HS-5 (cell line): ENCODE data around the gene WDR41.
"Not testable (repeated sequence)": the region's sequence is repeated elsewhere in the genome, so short reads cannot be mapped to it uniquely, and the experiment has no call there.

Source experiments
- DNase-seq: peaks from one replicate; pipeline ENCODE4 v3.0.0-alpha.2; 2012; ENCODE audit warnings: low read depth

The WDR41 gene, protein sequence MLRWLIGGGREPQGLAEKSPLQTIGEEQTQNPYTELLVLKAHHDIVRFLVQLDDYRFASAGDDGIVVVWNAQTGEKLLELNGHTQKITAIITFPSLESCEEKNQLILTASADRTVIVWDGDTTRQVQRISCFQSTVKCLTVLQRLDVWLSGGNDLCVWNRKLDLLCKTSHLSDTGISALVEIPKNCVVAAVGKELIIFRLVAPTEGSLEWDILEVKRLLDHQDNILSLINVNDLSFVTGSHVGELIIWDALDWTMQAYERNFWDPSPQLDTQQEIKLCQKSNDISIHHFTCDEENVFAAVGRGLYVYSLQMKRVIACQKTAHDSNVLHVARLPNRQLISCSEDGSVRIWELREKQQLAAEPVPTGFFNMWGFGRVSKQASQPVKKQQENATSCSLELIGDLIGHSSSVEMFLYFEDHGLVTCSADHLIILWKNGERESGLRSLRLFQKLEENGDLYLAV

DNA sequence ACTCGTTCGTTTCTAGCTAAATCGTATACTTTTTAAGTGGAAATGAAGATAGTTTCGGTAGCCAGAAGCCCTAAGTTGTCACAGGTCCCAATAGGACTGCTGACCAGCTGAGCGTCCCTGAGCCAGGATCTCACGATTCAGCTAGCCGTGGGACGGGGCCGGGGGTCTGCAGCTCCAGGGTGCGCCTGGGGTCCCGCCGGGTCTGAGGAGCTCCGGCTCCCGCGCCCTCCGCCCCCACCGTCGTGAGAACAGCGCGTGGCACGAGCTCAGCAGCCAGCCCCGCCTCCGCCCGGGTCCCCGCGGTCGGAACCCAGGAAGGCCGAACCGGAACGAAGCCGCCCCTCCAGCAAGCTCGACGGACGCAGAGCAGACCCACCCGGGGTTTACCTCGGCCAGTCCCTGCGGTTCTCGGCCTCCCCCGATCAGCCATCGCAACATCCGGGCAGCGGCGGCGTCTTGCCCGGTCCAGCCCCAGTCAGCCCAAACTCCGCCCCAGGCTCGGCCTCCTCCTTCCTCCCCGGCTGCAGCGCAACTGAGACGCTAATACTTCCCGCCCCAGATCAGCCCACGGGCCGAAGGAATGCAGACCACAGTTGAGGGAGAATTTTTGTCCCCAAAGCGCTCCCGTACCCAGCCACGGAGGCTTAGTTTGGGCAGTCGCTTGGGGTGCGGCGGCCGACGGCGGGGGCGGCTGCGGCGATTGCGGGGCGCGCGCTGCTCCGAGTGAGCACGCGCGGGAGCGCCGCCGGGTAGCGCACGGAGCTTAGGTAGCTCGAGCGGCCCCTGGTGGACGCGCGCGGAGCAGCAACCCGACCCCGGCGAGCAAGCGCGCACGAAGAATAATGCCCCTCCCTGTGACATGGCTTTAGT, at the start of gene WDR41:
Gene WDR41 (minus strand): TSS at position 534 of the 870 bp plus-strand sequence. CDS start 96 bp downstream, at position 438.
- DNase-seq, result peak; percentile 86

DNA sequence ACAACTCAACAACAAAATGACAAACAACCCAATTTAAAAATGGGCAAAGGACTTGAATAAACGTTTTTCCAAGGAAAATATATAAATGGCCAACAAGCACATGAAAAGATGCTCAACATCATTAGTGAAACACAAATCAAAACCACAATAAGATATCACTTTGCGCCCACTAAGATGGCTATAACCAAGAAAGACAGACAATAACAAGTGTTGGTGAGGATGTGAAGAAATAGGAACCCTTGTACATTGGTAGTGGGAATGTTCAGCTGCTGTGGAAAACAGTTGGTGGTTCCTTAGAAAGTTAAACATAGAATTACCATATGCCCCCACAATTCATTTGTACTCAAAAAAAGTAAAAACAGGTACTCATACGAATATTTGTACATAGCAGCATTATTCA, 39.2 kb upstream of the WDR41 start:
- no peak for DNase-seq

DNA sequence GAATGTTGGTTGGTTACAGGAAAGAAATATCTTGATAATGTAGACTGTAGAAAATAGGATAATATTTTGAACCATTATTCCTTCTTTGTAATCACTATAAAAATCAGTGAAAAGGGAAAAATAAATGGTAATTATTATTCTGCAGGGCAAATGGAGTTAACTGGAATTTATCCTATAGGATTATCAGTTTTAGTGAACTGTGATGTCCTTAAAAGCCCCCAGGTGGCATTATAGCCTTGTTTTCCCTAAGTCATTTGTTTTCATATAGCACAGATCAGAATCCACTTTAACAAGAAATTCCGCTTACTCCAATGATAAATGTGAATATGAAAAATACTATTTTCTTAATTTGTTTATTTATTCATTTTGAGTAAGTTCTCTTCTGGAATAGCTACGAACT, 26.2 kb upstream of the WDR41 start:
- DNase-seq, result no peak

DNA sequence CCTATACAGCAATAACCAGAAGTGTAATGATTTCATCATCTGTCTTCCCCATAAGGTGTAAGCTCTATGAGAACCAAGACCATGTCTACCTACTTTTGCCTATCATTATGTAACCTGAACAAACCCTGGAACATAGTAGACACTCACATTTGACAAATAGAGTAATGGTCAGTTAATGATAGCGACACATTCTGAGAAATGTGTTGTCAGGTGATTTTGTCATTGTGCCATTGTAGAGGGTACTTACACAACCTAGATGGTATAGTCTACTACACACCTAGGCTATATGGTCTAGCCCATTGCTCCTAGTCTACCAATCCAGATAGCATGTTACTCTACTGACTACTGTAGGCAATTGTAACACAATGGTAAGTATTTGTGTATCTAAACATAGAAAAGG, 22.3 kb upstream of the WDR41 start:
- no peak for DNase-seq

DNA sequence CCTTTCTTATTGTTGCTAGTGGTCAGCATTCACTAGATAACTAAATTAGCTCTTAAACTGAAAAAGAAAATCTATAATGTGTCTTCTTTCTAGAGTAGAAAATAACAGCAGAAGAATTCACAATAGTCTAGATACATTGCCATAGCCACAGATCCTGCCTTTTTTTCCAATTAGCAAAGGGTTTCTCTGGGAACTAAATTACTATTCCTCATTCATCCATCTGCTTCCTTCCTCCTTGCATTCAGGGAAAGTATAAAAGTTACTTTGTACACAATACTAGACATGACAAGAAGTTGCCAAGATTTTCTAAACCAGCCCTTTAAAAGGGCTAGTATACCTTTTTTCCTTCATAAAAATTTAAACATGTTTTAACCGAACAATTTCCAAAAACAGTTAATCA, 21.2 kb upstream of the WDR41 start:
- DNase-seq, result no peak

DNA sequence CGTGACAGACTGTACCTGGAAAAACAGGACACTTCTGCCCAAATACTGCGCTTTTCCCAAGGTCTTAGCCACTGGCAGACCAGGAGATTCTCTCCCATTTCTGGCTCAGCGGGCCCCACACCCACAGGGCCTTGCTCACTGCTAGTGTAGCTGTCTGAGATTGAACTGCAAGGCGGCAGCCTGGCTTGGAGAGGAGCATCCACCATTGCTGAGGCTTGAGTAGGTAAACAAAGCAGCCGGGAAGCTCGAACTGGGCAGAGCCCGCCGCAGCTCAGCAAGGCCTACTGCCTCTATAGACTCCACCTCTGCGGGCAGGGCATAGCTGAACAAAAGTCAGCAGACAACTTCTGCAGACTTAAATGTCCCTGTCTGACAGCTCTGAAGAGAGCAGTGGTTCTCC, 9.0 kb upstream of the WDR41 start:
- not testable (repeated sequence) for DNase-seq

DNA sequence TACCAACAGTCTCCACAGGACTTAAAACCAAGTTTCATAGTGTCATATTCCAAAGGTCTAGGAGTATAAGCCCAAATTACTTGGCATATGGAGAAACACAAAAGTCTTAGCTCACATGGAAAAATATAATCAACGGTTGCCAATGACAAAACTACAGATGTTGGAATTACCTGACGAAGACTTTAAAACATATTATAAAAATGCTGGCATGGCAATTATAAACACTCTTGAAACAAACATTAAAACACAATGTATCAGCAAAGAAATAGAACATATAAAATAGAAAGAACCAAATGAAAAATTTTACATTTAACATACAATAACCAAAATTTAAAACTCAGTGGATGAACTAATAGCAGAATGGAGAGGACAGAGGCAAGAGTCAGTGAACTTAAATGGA, 7.9 kb upstream of the WDR41 start:
- DNase-seq, result no peak

DNA sequence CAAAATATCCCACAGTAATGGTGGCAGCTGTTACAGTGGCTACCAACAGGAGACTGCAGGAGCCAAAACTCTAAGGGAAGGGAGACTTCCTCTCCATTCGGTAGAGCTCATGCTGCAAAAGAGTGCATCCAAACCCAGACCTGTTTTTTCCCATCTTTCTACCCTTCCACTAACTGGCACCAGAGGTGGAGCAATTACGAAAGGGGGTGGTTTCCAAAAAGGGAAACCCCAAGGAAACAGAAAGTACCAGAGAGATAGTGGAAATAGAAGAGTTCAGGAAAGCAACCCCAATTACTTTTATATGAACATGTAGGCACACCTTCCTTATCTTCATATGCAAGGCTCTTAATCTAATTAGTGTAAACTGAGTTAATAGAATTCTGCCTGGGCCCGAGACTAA, 7.3 kb upstream of the WDR41 start:
- no peak for DNase-seq

DNA sequence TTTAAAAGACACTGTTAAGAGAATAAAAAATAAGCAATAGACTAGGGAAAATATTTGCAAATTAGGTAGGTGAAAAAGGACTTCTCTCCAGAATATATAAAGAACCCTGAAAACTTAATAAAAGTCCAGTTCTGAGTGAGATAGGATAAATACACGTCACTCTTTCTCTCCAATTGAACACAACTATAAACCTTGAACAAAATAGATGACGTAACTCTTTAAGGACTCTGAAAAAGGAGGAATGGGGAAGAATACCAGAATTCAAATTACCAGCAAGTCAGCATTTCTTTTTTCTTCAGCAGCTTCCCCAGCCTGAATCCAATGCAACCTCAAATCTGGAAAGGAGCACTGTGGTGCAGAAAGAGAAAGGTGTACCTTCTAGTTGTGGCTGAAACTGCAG, 6.8 kb upstream of the WDR41 start:
- DNase-seq, result no peak

DNA sequence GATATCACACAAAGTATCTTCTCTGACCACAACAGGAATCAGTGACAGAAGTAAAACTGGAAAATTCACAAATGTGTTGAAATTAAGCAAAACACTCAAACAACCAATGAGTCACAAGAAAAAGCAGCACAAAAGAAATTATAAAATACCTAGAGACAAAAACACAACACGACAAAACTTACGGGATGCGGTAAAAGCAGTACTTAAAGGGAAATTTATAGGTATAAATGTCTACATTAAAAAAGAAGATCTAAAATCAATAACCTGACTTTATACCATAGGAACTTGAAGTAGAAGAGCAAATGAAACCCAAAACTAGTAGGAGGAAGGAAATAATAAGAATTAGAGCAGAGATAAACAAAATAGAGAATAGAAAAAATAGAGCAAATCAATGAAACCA, 2.8 kb upstream of the WDR41 start:
- no peak for DNase-seq

DNA sequence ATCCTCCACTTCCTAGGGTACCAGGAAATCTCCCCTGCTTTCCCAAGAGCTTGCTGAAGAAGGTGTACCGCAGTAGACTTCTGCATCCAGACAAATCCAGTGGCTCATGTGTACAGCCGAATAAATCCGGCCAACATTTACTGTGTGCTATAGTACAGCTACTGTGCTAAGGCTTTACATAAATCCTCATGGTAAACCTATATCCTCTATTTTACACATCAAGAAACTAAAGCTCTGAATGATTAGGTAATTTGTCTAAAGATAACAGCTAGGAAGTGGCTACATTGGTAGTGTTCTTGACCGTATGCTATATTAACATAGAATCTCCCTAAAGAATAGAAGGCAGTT, 511 bp upstream of the WDR41 start:
- no peak for DNase-seq

DNA sequence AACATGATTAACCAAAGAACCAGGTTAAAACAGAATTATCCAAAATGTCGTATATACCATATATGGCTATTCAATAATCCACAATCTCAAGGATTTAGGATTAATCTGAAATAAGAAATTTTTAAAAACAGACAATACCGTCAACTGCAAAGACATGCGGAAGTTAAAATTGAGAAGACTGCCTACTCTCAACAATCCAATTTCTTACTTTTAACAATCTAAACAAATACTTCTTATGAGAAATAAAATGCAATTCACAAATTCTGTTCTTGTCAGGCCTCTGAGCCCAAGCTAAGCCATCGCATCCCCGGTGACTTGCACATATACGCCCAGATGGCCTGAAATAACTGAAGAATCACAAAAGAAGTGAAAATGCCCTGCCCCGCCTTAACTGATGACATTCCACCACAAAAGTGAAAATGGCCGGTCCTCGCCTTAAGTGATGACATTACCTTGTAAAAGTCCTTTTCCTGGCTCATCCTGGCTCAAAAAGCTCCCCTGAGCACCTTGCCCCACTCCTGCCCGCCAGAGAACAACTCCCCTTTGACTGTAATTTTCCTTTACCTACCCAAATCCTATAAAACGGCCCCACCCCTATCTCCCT, 1.3 kb downstream of the WDR41 start:
- DNase-seq, result peak; percentile 10

DNA sequence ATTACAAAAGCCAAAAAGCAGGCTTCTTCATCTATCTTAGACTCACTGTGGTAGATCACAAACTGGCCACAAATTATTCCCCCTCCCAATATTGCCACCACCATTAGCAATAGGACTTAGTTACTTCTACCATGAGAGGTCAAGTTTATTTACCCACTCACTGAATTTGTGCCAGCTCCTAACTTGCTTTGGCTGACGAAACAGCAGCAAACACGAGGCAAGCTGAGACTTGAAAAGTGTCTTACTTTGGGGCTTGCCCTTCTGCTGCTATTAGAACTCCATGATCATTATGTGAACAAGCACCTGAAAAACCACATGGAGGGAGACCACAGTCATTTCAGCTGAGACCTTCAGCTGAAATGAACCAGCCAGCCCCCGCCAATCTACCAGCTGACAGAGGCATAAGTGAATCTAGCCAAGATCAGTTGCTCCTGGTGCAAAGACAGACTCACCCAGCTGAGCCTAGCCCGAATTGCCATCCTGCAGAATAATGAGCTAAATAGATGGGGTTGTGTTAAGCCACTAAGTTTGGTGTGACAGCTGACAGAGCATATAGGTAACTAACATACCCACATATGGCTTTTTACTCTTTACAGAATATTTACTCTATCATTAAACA, 5.7 kb downstream of the WDR41 start:
- DNase-seq, result no peak

DNA sequence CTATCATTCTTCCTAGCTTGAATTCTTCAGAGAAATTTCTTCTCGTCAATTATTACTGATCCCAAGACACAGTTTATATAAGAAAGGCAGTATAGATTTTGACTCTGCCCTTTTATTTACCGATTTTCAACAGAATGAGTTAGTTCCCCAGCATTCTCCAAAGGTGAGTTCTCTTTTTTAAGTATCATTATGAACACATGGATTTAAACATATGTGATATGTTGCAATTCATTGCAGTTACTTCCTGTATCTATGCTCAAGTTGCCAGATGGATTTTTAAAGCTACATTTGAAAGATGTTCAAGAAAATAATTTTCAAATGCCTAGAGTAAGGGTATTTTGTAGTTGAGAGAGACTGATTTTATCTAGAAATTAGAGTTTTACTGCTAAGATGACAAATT, 8.4 kb downstream of the WDR41 start:
- DNase-seq, result no peak

DNA sequence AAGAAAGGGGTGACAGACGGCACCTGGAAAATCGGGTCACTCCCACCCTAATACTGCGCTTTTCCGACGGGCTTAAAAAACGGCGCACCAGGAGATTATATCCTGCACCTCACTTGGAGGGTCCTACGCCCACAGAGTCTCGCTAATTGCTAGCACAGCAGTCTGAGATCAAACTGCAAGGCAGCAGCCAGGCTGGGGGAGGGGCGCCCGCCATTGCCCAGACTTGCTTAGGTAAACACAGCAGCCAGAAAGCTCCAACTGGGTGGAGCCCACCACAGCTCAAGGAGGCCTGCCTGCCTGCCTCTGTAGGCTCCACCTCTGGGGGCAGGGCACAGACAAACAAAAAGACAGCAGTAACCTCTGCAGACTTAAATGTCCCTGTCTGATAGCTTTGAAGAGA, 17.1 kb downstream of the WDR41 start:
- DNase-seq, result not testable (repeated sequence)

DNA sequence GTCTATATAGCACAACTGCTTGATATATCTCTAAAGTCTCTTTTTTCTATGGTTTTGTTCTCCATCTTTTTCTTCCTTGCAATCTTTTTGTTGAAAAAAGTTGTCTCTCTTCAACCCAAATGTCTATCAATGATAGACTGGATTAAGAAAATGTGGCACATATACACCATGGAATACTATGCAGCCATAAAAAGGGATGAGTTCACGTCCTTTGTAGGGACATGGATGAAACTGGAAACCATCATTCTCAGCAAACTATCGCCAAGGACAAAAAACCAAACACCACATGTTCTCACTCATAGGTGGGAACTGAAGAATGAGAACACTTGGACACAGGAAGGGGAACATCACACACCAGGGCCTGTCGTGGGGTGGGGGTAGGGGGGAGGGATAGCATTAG, 23.2 kb downstream of the WDR41 start:
- DNase-seq, result not testable (repeated sequence)

DNA sequence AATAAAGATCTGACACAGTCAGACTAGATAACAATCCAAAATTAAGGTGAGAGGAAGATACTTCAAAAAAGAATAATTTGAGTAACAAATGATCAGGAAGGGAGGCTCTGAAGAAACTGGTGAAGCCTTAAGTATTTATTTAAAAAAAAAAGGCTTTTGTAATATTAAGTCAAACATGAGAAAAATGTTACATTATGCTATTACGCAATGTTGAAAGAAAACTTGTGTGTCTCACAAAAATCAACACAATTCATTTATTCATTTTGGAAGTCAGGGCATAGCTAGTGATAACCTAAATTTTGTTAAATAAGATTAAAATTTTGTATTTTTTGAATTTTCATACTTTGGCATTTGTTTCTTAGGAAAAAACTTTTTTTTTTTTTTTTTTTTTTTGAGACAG, 28.2 kb downstream of the WDR41 start:
- DNase-seq, result no peak

DNA sequence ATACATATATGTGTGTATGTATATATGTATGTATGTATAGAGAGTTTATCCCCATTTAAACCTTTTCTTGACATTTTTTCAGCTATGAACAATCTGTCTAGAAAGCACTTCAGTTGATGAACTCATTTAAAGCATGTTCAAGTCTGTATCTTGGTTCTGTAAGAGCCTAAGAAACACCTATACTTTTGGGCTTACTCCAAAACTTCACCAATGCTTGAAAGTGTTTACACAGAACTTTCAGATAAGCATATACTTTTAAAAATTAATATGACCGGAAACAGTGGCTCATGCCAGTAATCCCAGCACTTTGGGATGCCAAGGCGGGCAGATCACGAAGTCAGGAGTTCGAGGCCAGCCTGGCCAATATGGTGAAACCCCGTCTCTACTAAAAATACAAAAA, 30.8 kb downstream of the WDR41 start:
- no peak for DNase-seq

DNA sequence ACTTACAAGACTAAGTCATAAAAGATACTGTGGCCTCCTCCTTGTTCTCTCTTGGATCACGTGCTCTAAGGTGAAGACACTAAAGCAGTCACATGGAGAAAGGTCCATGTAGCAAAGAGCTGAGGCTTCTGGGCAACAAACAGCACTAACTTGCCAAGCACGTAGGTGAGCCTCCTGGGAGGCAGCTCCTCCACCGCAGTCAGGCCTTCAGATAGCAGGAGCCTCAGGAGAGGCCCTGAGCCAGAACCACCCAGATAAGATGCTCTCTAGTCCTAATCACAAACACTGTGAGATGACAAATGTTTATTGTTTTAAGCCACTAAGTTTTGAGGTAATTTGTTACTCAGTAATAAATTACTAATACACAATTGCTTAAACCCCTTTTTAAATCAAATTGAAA, 38.0 kb downstream of the WDR41 start:
- no peak for DNase-seq

DNA sequence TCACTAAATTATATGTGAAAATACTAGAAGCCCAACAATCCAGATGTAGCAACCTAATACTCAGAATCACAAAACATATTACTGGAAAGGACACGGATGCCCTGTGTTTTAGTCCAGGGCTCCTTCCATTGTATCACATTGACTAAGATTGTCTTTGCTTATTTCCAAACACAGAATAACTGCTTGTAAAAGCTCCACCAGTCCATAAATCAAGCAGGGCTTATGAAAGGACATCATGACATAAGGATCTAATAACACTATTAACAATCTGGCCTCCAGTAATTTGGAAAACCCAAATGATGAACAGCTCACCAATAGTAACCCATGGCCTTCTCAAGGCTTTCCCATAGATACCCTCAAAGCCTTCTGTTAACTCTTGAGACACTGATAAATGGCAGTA, 39.8 kb downstream of the WDR41 start:
- DNase-seq, result no peak

DNA sequence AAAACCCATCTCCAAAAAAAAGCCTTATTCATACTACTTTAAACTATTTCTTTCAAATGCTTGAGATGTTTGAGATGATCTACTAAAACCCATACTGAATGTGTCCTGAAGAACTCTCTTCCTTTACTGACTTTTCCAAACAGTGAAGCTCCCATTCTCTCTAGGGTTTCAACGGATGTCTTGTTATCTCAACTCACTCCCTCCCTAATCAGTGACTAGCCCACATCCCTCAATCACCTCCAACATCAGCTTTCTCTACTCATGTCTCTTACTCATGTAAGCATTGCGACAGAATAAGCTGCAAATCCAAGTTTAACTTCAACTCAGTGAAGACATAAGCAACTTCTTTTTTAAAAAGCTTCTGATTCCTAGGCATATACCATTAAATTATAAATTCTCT, 42.1 kb downstream of the WDR41 start:
- DNase-seq, result no peak

DNA sequence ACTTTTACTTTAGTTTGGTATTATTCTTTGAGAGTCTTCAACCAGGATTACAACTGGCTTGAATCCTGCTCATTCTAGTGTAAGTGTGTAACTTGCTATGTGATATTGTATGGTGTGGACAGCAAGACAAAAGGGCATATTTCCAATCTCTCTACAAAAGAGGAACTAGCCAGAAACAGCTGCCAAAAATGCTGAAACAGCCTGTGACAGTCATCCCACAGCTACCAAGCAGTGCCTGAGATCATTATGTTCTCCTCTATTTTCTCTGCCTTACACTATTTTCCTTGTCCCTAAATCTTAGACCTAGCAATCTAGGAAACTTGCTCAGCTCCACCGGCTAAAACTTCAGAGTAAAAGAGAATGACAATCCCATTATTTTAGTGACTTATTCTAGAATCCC, 42.8 kb downstream of the WDR41 start:
- no peak for DNase-seq

DNA sequence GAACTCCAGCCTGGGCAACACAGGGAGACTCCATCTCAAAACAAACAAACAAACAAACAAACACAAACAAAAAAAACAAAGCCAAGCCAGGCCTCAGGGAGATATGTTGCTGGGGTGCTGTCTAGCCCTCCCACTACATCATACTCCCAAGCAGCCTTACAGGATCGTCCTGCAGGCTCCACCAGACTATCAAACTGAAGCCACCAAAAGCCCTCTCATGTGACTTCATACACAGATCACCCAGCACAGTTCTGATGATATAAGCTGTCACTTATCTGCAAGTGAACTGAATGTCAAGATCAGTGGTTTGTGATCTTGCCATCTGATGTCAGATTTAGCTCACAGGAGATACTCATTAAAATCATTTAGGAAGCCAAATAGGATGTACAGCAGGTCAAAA, 43.3 kb downstream of the WDR41 start:
- no peak for DNase-seq
